Naive B cell (primary cell): ENCODE data around the gene PRKCA. TPM values are rescaled to one million over a fixed set of nuclear protein-coding genes. Genes with fewer than 3 reads are reported as not detected.
A peak's percentile ranks its signal among the peaks of the same experiment; 100 is the strongest.

Source experiments
- ATAC-seq, 2 donors: fragments of 150-1000 bp; cut with Tn5 transposase; 2 replicates each; pipeline ENCODE4 v1.10.0; 2021; ENCODE audit warnings: low read depth in 2 of 2, mild to moderate bottlenecking in 2 of 2, moderate library complexity in 2 of 2
- DNase-seq: peaks from one replicate; pipeline ENCODE4 v3.0.0; 2022
- H3K27ac Mint-ChIP-seq, 6 donors: one replicate each; pipeline ENCODE4 v1.8.0; 2020 to 2022; ENCODE audit warnings: mild to moderate bottlenecking in 6 of 6, mixed read lengths in 6 of 6, moderate library complexity in 5 of 6, inconsistent platforms in 2 of 6
- H3K27me3 Mint-ChIP-seq, 3 donors: one replicate each; pipeline ENCODE4 v1.8.0; 2021 to 2022; ENCODE audit warnings: mixed read lengths in 3 of 3, mild to moderate bottlenecking in 1 of 3
- H3K36me3 Mint-ChIP-seq, 2 donors: one replicate each; pipeline ENCODE4 v1.8.0; 2020 to 2022; ENCODE audit warnings: mixed read lengths in 2 of 2, inconsistent platforms in 1 of 2, mild to moderate bottlenecking in 1 of 2
- H3K4me1 Mint-ChIP-seq, 3 donors: one replicate each; pipeline ENCODE4 v1.8.0; 2020 to 2022; ENCODE audit warnings: mixed read lengths in 3 of 3, inconsistent platforms in 1 of 3, mild to moderate bottlenecking in 1 of 3, moderate library complexity in 1 of 3
- H3K4me3 Mint-ChIP-seq, 8 donors: one replicate each; pipeline ENCODE4 v1.8.0; 2020 to 2022; ENCODE audit warnings: mild to moderate bottlenecking in 8 of 8, mixed read lengths in 8 of 8, moderate library complexity in 8 of 8, inconsistent platforms in 2 of 8
- H3K9me3 Mint-ChIP-seq, 7 donors: one replicate each; pipeline ENCODE4 v1.8.0; 2020 to 2022; ENCODE audit warnings: mixed read lengths in 7 of 7, mild to moderate bottlenecking in 5 of 7, inconsistent platforms in 2 of 7, moderate library complexity in 1 of 7
- polyA plus RNA-seq, 6 donors: library from polyadenylated mRNA; unstranded; fragments of 300-500 nt; fragmentation: Illumina TruSeq; gene quantifications; one replicate each; pipeline ENCODE4 v1.2.3, GENCODE V29; 2021; ENCODE audit warnings: low read depth in 6 of 6

Gene PRKCA
- polyA plus RNA-seq, 6 donors from 2014 or later = 0.03 to 0.06 TPM; not detected in 4

GRCh38 chr17:66779237-66779606, 476.8 kb downstream of the PRKCA start:
- Mint-ChIP-seq H3K4me3 (no peak overlapping the region), H3K27ac (no peak overlapping the region), H3K4me1 (peaks cover 3 to 18% (median 5%) of the 10 kb centered on the region in 3 donors), H3K9me3 (no peaks in the 10 kb centered on the region), H3K36me3 (no peaks in the 10 kb centered on the region), H3K27me3 (peaks cover 6 to 14% (median 12%) of the 10 kb centered on the region in 3 donors)
- ATAC-seq (no peak), DNase-seq (no peak)

GRCh38 chr17:66781135-66781534, 478.7 kb downstream of the PRKCA start:
- peaks cover 0 to under 1% (median 0%) of the 10 kb centered on the region in 7 donors for H3K9me3 Mint-ChIP-seq
- no peak overlapping the region for H3K4me3 Mint-ChIP-seq
- H3K36me3 Mint-ChIP-seq = no peaks in the 10 kb centered on the region
- peaks cover 0 to 7% (median 3%) of the 10 kb centered on the region in 3 donors for H3K27me3 Mint-ChIP-seq
- H3K27ac Mint-ChIP-seq = no peak overlapping the region
- H3K4me1 Mint-ChIP-seq = peaks cover under 1 to 8% (median under 1%) of the 10 kb centered on the region in 3 donors
- DNase-seq (no peak), ATAC-seq (no peak)

- Mint-ChIP-seq H3K4me1 (peaks cover 0 to 7% (median 4%) of the 10 kb centered on the region in 3 donors), H3K27me3 (no peaks in the 10 kb centered on the region), H3K4me3 (no peak overlapping the region), H3K27ac (no peak overlapping the region), H3K9me3 (peaks cover 0 to 3% (median 0%) of the 10 kb centered on the region in 7 donors), H3K36me3 (no peaks in the 10 kb centered on the region)
- ATAC-seq = no peak
- DNase-seq = no peak
These were observed 480.4 kb downstream of the PRKCA start for GRCh38 chr17:66782851-66783250.

- no peak overlapping the region for H3K4me3 Mint-ChIP-seq
These were observed 481.4 kb downstream of the PRKCA start for GRCh38 chr17:66783656-66784381.

GRCh38 chr17:66784621-66785364, 482.4 kb downstream of the PRKCA start:
- no peak for DNase-seq
- H3K4me1 Mint-ChIP-seq = peaks cover 5 to 7% (median 7%) of the 10 kb centered on the region in 3 donors
- ATAC-seq = no peak
- H3K27me3 Mint-ChIP-seq = no peaks in the 10 kb centered on the region
- H3K9me3 Mint-ChIP-seq = peaks cover 0 to 3% (median 0%) of the 10 kb centered on the region in 7 donors
- H3K4me3 Mint-ChIP-seq = no peak overlapping the region
- no peaks in the 10 kb centered on the region for H3K36me3 Mint-ChIP-seq
- no peak overlapping the region for H3K27ac Mint-ChIP-seq

More at GRCh38 chr17:66783656-66784381, 481.4 kb downstream of the PRKCA start:
- H3K9me3 Mint-ChIP-seq = peaks cover 0 to 3% (median 0%) of the 10 kb centered on the region in 7 donors
- H3K27me3 Mint-ChIP-seq = no peaks in the 10 kb centered on the region
- H3K36me3 Mint-ChIP-seq = no peaks in the 10 kb centered on the region
- no peak overlapping the region for H3K27ac Mint-ChIP-seq
- DNase-seq = no peak
- ATAC-seq = no peak
- peaks cover 0 to 7% (median 4%) of the 10 kb centered on the region in 3 donors for H3K4me1 Mint-ChIP-seq

- peak overlapping the region in 4 of 6 donors; percentile 11 to 61 (median 32) for H3K27ac Mint-ChIP-seq
- peaks cover 0 to 3% (median 0%) of the 10 kb centered on the region in 7 donors for H3K9me3 Mint-ChIP-seq
- ATAC-seq (peak; percentile 41 to 74), DNase-seq (peak; percentile 23)
- peaks cover 12 to 16% (median 14%) of the 10 kb centered on the region in 3 donors for H3K4me1 Mint-ChIP-seq
- H3K36me3 Mint-ChIP-seq = no peaks in the 10 kb centered on the region
- H3K27me3 Mint-ChIP-seq = peaks cover 0 to 2% (median 0%) of the 10 kb centered on the region in 3 donors
- H3K4me3 Mint-ChIP-seq = no peak overlapping the region
These were observed 483.7 kb downstream of the PRKCA start for GRCh38 chr17:66786107-66786506.

- H3K9me3 Mint-ChIP-seq = peaks cover 0 to 3% (median 0%) of the 10 kb centered on the region in 7 donors
- peaks cover 21 to 23% (median 22%) of the 10 kb centered on the region in 3 donors for H3K4me1 Mint-ChIP-seq
- DNase-seq (no peak), ATAC-seq (no peak)
- H3K27me3 Mint-ChIP-seq = peaks cover 9 to 19% (median 11%) of the 10 kb centered on the region in 3 donors
- no peaks in the 10 kb centered on the region for H3K36me3 Mint-ChIP-seq
- H3K4me3 Mint-ChIP-seq = no peak overlapping the region
- no peak overlapping the region for H3K27ac Mint-ChIP-seq
These were observed 485.5 kb downstream of the PRKCA start for GRCh38 chr17:66787914-66788313.

- peaks cover 0 to 3% (median 0%) of the 10 kb centered on the region in 7 donors for H3K9me3 Mint-ChIP-seq
These were observed 486.7 kb downstream of the PRKCA start for GRCh38 chr17:66789093-66789492.

GRCh38 chr17:66789961-66790437, 487.6 kb downstream of the PRKCA start:
- Mint-ChIP-seq H3K9me3 (peaks cover 0 to 3% (median 0%) of the 10 kb centered on the region in 7 donors), H3K27ac (peak overlapping the region in 1 of 6 donors; percentile 21), H3K4me3 (no peak overlapping the region), H3K4me1 (peaks cover 21 to 23% (median 22%) of the 10 kb centered on the region in 3 donors), H3K27me3 (peaks cover 9 to 19% (median 11%) of the 10 kb centered on the region in 3 donors), H3K36me3 (no peaks in the 10 kb centered on the region)
- DNase-seq = no peak
- ATAC-seq = no peak

More at GRCh38 chr17:66789093-66789492, 486.7 kb downstream of the PRKCA start:
- Mint-ChIP-seq H3K4me3 (no peak overlapping the region), H3K27me3 (peaks cover 9 to 19% (median 11%) of the 10 kb centered on the region in 3 donors), H3K27ac (no peak overlapping the region), H3K36me3 (no peaks in the 10 kb centered on the region), H3K4me1 (peaks cover 21 to 23% (median 22%) of the 10 kb centered on the region in 3 donors)
- DNase-seq = no peak
- no peak for ATAC-seq

- DNase-seq = no peak
- H3K9me3 Mint-ChIP-seq = peaks cover 0 to 3% (median 0%) of the 10 kb centered on the region in 7 donors
- peaks cover 21 to 23% (median 22%) of the 10 kb centered on the region in 3 donors for H3K4me1 Mint-ChIP-seq
- no peak for ATAC-seq
- peak overlapping the region in 1 of 6 donors; percentile 21 for H3K27ac Mint-ChIP-seq
- peaks cover 9 to 19% (median 11%) of the 10 kb centered on the region in 3 donors for H3K27me3 Mint-ChIP-seq
- H3K4me3 Mint-ChIP-seq = no peak overlapping the region
- H3K36me3 Mint-ChIP-seq = no peaks in the 10 kb centered on the region
These were observed 488.2 kb downstream of the PRKCA start for GRCh38 chr17:66790501-66791061.

GRCh38 chr17:66791347-66791746, 488.9 kb downstream of the PRKCA start:
- peak; percentile 21 for DNase-seq
- peak overlapping the region; percentile 10 to 83 (median 71) for H3K4me3 Mint-ChIP-seq

GRCh38 chr17:66793814-66794213, 491.4 kb downstream of the PRKCA start:
- H3K36me3 Mint-ChIP-seq = no peaks in the 10 kb centered on the region
- H3K4me1 Mint-ChIP-seq = peaks cover 15 to 23% (median 17%) of the 10 kb centered on the region in 3 donors

More at GRCh38 chr17:66791347-66791746, 488.9 kb downstream of the PRKCA start:
- peaks cover 18 to 23% (median 20%) of the 10 kb centered on the region in 3 donors for H3K4me1 Mint-ChIP-seq
- H3K9me3 Mint-ChIP-seq = no peaks in the 10 kb centered on the region
- H3K27ac Mint-ChIP-seq = peak overlapping the region in 5 of 6 donors; percentile 39 to 73 (median 67)
- H3K36me3 Mint-ChIP-seq = no peaks in the 10 kb centered on the region
- H3K27me3 Mint-ChIP-seq = peaks cover 9 to 19% (median 11%) of the 10 kb centered on the region in 3 donors
- ATAC-seq = peak; percentile 65 to 75

GRCh38 chr17:66795486-66795885, 493.1 kb downstream of the PRKCA start:
- ATAC-seq (no peak), DNase-seq (no peak)
- Mint-ChIP-seq H3K4me1 (peaks cover 10 to 14% (median 11%) of the 10 kb centered on the region in 3 donors), H3K9me3 (no peaks in the 10 kb centered on the region), H3K36me3 (no peaks in the 10 kb centered on the region), H3K27me3 (peaks cover 9 to 19% (median 11%) of the 10 kb centered on the region in 3 donors), H3K27ac (no peak overlapping the region), H3K4me3 (no peak overlapping the region)

More at GRCh38 chr17:66793814-66794213, 491.4 kb downstream of the PRKCA start:
- H3K27me3 Mint-ChIP-seq = peaks cover 9 to 19% (median 11%) of the 10 kb centered on the region in 3 donors
- H3K4me3 Mint-ChIP-seq = no peak overlapping the region
- H3K27ac Mint-ChIP-seq = no peak overlapping the region
- H3K9me3 Mint-ChIP-seq = no peaks in the 10 kb centered on the region
- DNase-seq (no peak), ATAC-seq (no peak)
